ENCODE results near the gene RCL1.

RCL1 gene

DNA sequence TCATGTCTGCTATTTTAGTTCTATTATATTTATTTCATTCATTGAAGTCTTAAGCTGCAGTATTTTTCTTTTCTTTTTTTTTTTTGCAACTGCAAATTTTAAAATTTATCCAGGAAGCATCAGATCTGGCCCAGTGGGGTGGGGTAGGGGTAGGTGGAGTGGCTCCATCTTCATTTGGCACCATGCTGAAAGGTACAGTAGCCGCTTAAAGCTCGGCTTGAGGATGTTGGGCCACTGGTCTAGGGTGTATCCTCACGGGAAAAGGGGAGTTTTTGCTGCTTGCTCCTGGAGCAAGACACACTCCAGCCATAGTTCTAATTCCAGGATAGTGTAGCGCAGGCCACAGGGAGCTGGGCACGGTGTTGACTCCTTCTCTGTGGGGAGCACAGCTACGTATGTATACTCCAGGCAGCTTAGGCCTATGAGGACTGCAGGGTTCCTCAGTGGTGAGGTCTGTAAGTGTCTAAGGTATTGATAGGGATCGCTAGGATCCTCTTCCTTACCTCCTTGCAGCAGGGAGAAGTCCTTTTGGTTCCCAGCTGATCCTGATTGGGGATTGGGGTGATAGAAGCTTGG is 22.7 kb downstream of the RCL1 start:
- Histone ChIP-seq H3K4me1 (ENCODE audit: insufficient read depth, insufficient read length) (peaks cover 2% of the 10 kb centered on the region), H3K9ac (ENCODE audit: insufficient read length, low read depth) (no peak overlapping the region), H3K4me3 (ENCODE audit: insufficient read length, low read depth) (no peak overlapping the region), H3K27me3 (ENCODE audit: insufficient read depth, insufficient read length) (no peaks in the 10 kb centered on the region), H3K36me3 (ENCODE audit: insufficient read depth, insufficient read length, low read length) (no peaks in the 10 kb centered on the region), H3K9me3 (ENCODE audit: insufficient read depth, low read length) (no peaks in the 10 kb centered on the region)
- no peak for DNase-seq (ENCODE audit: low read depth, low spot score)
- TF ChIP-seq ZNF274 (IDR thresholded peaks at IDR 0.05; ENCODE audit: low read depth, low read length) (no peak), SUZ12 (IDR thresholded peaks at IDR 0.05; ENCODE audit: extremely low read depth, insufficient read depth, insufficient read length) (no peak)

- Histone ChIP-seq H3K9me3 (ENCODE audit: insufficient read depth, low read length) (no peaks in the 10 kb centered on the region), H3K36me3 (ENCODE audit: insufficient read depth, insufficient read length, low read length) (no peaks in the 10 kb centered on the region), H3K4me3 (ENCODE audit: insufficient read length, low read depth) (no peak overlapping the region), H3K9ac (ENCODE audit: insufficient read length, low read depth) (no peak overlapping the region), H3K4me1 (ENCODE audit: insufficient read depth, insufficient read length) (peaks cover 5% of the 10 kb centered on the region), H3K27me3 (ENCODE audit: insufficient read depth, insufficient read length) (no peaks in the 10 kb centered on the region)
- DNase-seq (ENCODE audit: low read depth, low spot score): no peak
- TF ChIP-seq SUZ12 (IDR thresholded peaks at IDR 0.05; ENCODE audit: extremely low read depth, insufficient read depth, insufficient read length) (no peak), YY1 (IDR thresholded peaks at IDR 0.05; ENCODE audit: insufficient read depth, insufficient read length) (no peak), ZNF274 (IDR thresholded peaks at IDR 0.05; ENCODE audit: low read depth, low read length) (no peak)
These were observed 27.4 kb downstream of the RCL1 start for GRCh38 chr9:4820168-4820567.

DNA sequence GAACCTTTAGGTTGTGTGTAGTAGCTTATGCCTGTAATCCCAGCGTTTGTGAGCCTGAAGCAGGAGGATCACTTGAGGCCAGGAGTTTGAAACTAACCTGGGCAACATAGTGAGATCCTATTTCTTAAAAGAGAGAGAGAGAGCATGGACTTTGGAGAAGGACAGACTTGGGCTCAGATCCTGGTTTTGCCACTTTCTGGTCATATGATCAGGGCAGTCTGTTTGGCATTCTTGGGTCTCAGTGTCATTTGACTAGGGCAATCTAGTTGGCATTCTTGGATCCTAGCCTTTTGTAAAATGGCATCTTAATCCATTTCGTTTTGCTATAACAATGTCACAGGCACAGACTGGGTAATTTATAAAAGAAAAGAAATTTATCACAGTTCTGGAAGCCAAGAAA is 28.4 kb downstream of the RCL1 start:
- no peaks in the 10 kb centered on the region for H3K9me3 ChIP-seq (ENCODE audit: insufficient read depth, low read length)
- no peaks in the 10 kb centered on the region for H3K27me3 ChIP-seq (ENCODE audit: insufficient read depth, insufficient read length)
- peaks cover 2% of the 10 kb centered on the region for H3K4me1 ChIP-seq (ENCODE audit: insufficient read depth, insufficient read length)
- H3K36me3 ChIP-seq (ENCODE audit: insufficient read depth, insufficient read length, low read length): no peaks in the 10 kb centered on the region
- TF ChIP-seq YY1 (IDR thresholded peaks at IDR 0.05; ENCODE audit: insufficient read depth, insufficient read length) (no peak), SUZ12 (IDR thresholded peaks at IDR 0.05; ENCODE audit: extremely low read depth, insufficient read depth, insufficient read length) (no peak), ZNF274 (IDR thresholded peaks at IDR 0.05; ENCODE audit: low read depth, low read length) (no peak)
- no peak overlapping the region for H3K9ac ChIP-seq (ENCODE audit: insufficient read length, low read depth)
- DNase-seq (ENCODE audit: low read depth, low spot score): no peak
- H3K4me3 ChIP-seq (ENCODE audit: insufficient read length, low read depth): no peak overlapping the region

GRCh38 chr9:4822057-4822456 is 29.3 kb downstream of the RCL1 start:
- H3K9ac ChIP-seq (ENCODE audit: insufficient read length, low read depth): no peak overlapping the region
- H3K9me3 ChIP-seq (ENCODE audit: insufficient read depth, low read length): no peaks in the 10 kb centered on the region
- H3K27me3 ChIP-seq (ENCODE audit: insufficient read depth, insufficient read length): no peaks in the 10 kb centered on the region
- no peak overlapping the region for H3K4me3 ChIP-seq (ENCODE audit: insufficient read length, low read depth)
- H3K4me1 ChIP-seq (ENCODE audit: insufficient read depth, insufficient read length): peaks cover 2% of the 10 kb centered on the region
- no peak for TF ChIP-seq YY1 (IDR thresholded peaks at IDR 0.05; ENCODE audit: insufficient read depth, insufficient read length)
- TF ChIP-seq SUZ12 (IDR thresholded peaks at IDR 0.05; ENCODE audit: extremely low read depth, insufficient read depth, insufficient read length): no peak
- TF ChIP-seq ZNF274 (IDR thresholded peaks at IDR 0.05; ENCODE audit: low read depth, low read length): no peak
- DNase-seq (ENCODE audit: low read depth, low spot score): no peak
- peaks cover under 1% of the 10 kb centered on the region for H3K36me3 ChIP-seq (ENCODE audit: insufficient read depth, insufficient read length, low read length)

DNA sequence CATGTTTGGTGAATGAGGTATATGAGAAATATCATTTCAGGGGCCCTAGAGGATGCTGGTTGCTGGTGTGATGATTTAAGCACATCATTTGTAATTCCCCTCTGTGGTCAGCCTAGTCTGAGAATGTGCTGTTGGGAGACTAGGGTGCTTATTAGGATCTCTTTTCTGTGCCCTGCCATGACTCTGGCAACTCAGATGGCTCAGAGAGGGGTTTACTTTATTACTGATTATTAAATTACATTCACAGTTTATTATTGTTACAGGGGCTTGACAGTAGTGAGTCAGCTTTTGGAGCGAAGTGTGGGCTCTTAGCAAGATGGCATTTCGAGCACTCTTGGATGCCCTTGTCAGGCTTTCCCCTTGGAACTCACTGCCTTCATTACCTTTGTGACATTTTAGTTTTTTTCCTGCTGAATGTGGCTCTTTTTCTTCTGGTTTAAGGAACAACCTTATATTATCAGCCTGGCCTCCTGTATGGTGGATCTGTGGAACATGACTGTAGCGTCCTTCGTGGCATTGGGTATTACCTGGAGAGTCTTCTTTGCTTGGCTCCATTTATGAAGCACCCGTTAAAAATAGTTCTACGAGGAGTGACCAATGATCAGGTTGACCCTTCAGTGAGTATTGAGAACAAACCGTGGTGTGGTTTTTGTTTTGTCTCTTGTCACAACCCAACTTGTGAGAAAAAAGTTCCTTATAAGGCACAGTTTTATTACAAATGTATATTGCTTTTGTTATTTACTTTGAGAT is 33.8 kb downstream of the RCL1 start:
- Histone ChIP-seq H3K4me3 (ENCODE audit: insufficient read length, low read depth) (no peak overlapping the region), H3K9me3 (ENCODE audit: insufficient read depth, low read length) (no peaks in the 10 kb centered on the region), H3K4me1 (ENCODE audit: insufficient read depth, insufficient read length) (peaks cover 2% of the 10 kb centered on the region), H3K27me3 (ENCODE audit: insufficient read depth, insufficient read length) (no peaks in the 10 kb centered on the region), H3K36me3 (ENCODE audit: insufficient read depth, insufficient read length, low read length) (peaks cover 7% of the 10 kb centered on the region), H3K9ac (ENCODE audit: insufficient read length, low read depth) (no peak overlapping the region)
- TF ChIP-seq YY1 (IDR thresholded peaks at IDR 0.05; ENCODE audit: insufficient read depth, insufficient read length): no peak
- no peak for TF ChIP-seq ZNF274 (IDR thresholded peaks at IDR 0.05; ENCODE audit: low read depth, low read length)
- no peak for TF ChIP-seq SUZ12 (IDR thresholded peaks at IDR 0.05; ENCODE audit: extremely low read depth, insufficient read depth, insufficient read length)
- no peak for DNase-seq (ENCODE audit: low read depth, low spot score)

GRCh38 chr9:4827224-4827623 is 34.5 kb downstream of the RCL1 start:
- Histone ChIP-seq H3K27me3 (ENCODE audit: insufficient read depth, insufficient read length) (no peaks in the 10 kb centered on the region), H3K36me3 (ENCODE audit: insufficient read depth, insufficient read length, low read length) (peaks cover 10% of the 10 kb centered on the region), H3K4me1 (ENCODE audit: insufficient read depth, insufficient read length) (no peaks in the 10 kb centered on the region), H3K9ac (ENCODE audit: insufficient read length, low read depth) (no peak overlapping the region), H3K4me3 (ENCODE audit: insufficient read length, low read depth) (no peak overlapping the region), H3K9me3 (ENCODE audit: insufficient read depth, low read length) (no peaks in the 10 kb centered on the region)
- no peak for TF ChIP-seq ZNF274 (IDR thresholded peaks at IDR 0.05; ENCODE audit: low read depth, low read length)
- no peak for TF ChIP-seq YY1 (IDR thresholded peaks at IDR 0.05; ENCODE audit: insufficient read depth, insufficient read length)
- no peak for TF ChIP-seq SUZ12 (IDR thresholded peaks at IDR 0.05; ENCODE audit: extremely low read depth, insufficient read depth, insufficient read length)
- DNase-seq (ENCODE audit: low read depth, low spot score): no peak

DNA sequence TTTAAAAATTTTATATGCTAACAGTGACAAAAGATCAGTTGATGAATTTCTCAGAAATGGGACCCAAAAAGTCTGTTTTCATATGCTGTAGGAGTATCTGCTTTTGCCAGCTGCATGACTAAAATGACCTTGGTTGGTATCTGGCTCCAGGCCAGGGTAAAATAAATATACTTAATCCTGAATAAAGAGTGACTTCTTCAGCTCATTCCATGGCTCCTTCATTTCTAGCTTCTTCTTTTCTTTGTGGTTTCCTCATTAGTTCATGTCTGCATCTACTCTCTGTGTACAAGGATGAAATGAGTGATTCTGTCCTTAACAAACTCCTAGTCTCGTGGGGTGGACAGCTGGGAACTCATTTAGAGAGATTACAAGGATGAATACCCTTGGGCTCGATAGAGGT is 36.0 kb downstream of the RCL1 start:
- no peaks in the 10 kb centered on the region for H3K4me1 ChIP-seq (ENCODE audit: insufficient read depth, insufficient read length)
- no peaks in the 10 kb centered on the region for H3K27me3 ChIP-seq (ENCODE audit: insufficient read depth, insufficient read length)
- H3K36me3 ChIP-seq (ENCODE audit: insufficient read depth, insufficient read length, low read length): peaks cover 15% of the 10 kb centered on the region
- no peaks in the 10 kb centered on the region for H3K9me3 ChIP-seq (ENCODE audit: insufficient read depth, low read length)
- DNase-seq (ENCODE audit: low read depth, low spot score): no peak
- no peak for TF ChIP-seq ZNF274 (IDR thresholded peaks at IDR 0.05; ENCODE audit: low read depth, low read length)
- no peak for TF ChIP-seq SUZ12 (IDR thresholded peaks at IDR 0.05; ENCODE audit: extremely low read depth, insufficient read depth, insufficient read length)
- no peak for TF ChIP-seq YY1 (IDR thresholded peaks at IDR 0.05; ENCODE audit: insufficient read depth, insufficient read length)
- H3K9ac ChIP-seq (ENCODE audit: insufficient read length, low read depth): no peak overlapping the region
- H3K4me3 ChIP-seq (ENCODE audit: insufficient read length, low read depth): no peak overlapping the region

All from NT2/D1 (cell line).